T follicular helper cell (primary cell): ENCODE data around the gene GRAMD1A.
A peak's percentile ranks its signal among the peaks of the same experiment; 100 is the strongest.
"Not testable (repeated sequence)": the region's sequence is repeated elsewhere in the genome, so short reads cannot be mapped to it uniquely, and the experiment has no call there.

Source experiments
- DNase-seq: peaks from one replicate; pipeline ENCODE4 v3.0.0-alpha.2; 2020; ENCODE audit warnings: low read depth

Gene GRAMD1A

GRCh38 chr19:35002037-35002535, 2.0 kb downstream of the GRAMD1A start:
- DNase-seq = no peak

GRCh38 chr19:35004517-35005255, 4.6 kb downstream of the GRAMD1A start:
- DNase-seq = no peak

- DNase-seq = no peak
Measured at GRCh38 chr19:35005256-35005977, 5.3 kb downstream of the GRAMD1A start.

GRCh38 chr19:35006007-35006341, 5.9 kb downstream of the GRAMD1A start:
- not testable (repeated sequence) for DNase-seq

GRCh38 chr19:35006342-35006998, 6.3 kb downstream of the GRAMD1A start:
- no peak for DNase-seq

- no peak for DNase-seq
Measured at GRCh38 chr19:35006999-35007365, 6.9 kb downstream of the GRAMD1A start.

- not testable (repeated sequence) for DNase-seq
Measured at GRCh38 chr19:35007427-35007826, 7.3 kb downstream of the GRAMD1A start.

GRCh38 chr19:35008891-35009341, 8.8 kb downstream of the GRAMD1A start:
- no peak for DNase-seq

- DNase-seq = no peak
Measured at GRCh38 chr19:35009424-35010415, 9.6 kb downstream of the GRAMD1A start.

GRCh38 chr19:35011091-35011689, 11.1 kb downstream of the GRAMD1A start:
- no peak for DNase-seq

GRCh38 chr19:35011737-35012682, 11.9 kb downstream of the GRAMD1A start:
- DNase-seq = no peak

GRCh38 chr19:35013041-35013819, 13.1 kb downstream of the GRAMD1A start:
- peak; percentile 78 for DNase-seq

- DNase-seq = peak; percentile 70
Measured at GRCh38 chr19:35013820-35014754, 14.0 kb downstream of the GRAMD1A start.

- DNase-seq = not testable (repeated sequence)
Measured at GRCh38 chr19:35014774-35015173, 14.7 kb downstream of the GRAMD1A start.

- DNase-seq = no peak
Measured at GRCh38 chr19:35015270-35015953, 15.3 kb downstream of the GRAMD1A start.

- no peak for DNase-seq
Measured at GRCh38 chr19:35015954-35016351, 15.8 kb downstream of the GRAMD1A start.

GRCh38 chr19:35017507-35017906, 17.4 kb downstream of the GRAMD1A start:
- DNase-seq = no peak
